Stimulated activated naive B cell treated with anti-CD40 and anti-IgM and Interleukin-4, amounts not matched to agents 10 μg/mL and 1 μg/mL and 100 μg/mL, for 72 hours (primary cell): ENCODE results near the gene MRC1.
A peak's percentile ranks its signal among the peaks of the same experiment; 100 is the strongest.

Experiments used
- ATAC-seq, 2 donors: fragments of 150-1000 bp; cut with Tn5 transposase; replicated peaks; 2 replicates each; pipeline ENCODE4 v1.10.0; 2021; ENCODE audit warnings: moderate library complexity in 1 of 2
- DNase-seq: peaks from one replicate; pipeline ENCODE4 v3.0.0; 2021
- H3K27ac Mint-ChIP-seq: one replicate; pipeline ENCODE4 v1.8.0; 2022; ENCODE audit warnings: mild to moderate bottlenecking, mixed read lengths
- H3K27me3 Mint-ChIP-seq, 2 donors: one replicate each; pipeline ENCODE4 v1.8.0; 2022; ENCODE audit warnings: mixed read lengths in 2 of 2
- H3K36me3 Mint-ChIP-seq, 2 donors: one replicate each; pipeline ENCODE4 v1.8.0; 2022; ENCODE audit warnings: mixed read lengths in 2 of 2, mild to moderate bottlenecking in 1 of 2
- H3K4me1 Mint-ChIP-seq, 2 donors: one replicate each; pipeline ENCODE4 v1.8.0; 2022; ENCODE audit warnings: mixed read lengths in 2 of 2, mild to moderate bottlenecking in 1 of 2
- H3K4me3 Mint-ChIP-seq, 2 donors: one replicate each; pipeline ENCODE4 v1.8.0; 2022; ENCODE audit warnings: mild to moderate bottlenecking in 2 of 2, mixed read lengths in 2 of 2, moderate library complexity in 1 of 2
- H3K9me3 Mint-ChIP-seq, 2 donors: one replicate each; pipeline ENCODE4 v1.8.0; 2022; ENCODE audit warnings: mixed read lengths in 2 of 2, mild to moderate bottlenecking in 1 of 2

The MRC1 gene

GRCh38 chr10:17808971-17809841 lies at the start of gene MRC1:
Gene MRC1 (plus strand): TSS chr10:17809348. CDS start chr10:17809466, 118 bp downstream.
- H3K27ac Mint-ChIP-seq = no peak within 1 kb of the TSS
- peak; percentile 43 to 45 for ATAC-seq

DNA sequence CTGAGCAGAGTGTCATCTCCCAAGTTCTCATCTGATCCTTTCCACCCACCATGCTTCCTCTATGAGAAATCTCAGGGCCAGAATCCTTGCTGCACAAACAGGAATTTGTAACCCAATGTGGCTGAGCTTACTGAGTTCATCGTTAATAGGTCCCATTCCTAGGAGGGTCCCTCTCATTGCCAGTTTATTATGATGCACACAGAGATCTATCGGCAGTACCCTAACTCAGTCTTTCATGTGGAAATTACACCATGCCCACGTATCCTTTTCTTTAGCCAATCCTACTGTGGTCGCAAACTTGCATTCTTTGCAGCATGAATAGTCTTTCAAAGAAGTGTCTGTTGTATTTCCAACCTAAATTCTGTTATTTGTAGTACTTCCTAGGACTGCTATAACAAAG lies 45.0 kb upstream of the MRC1 start:
- no peak overlapping the region for H3K4me3 Mint-ChIP-seq
- no peaks in the 10 kb centered on the region for H3K4me1 Mint-ChIP-seq
- no peaks in the 10 kb centered on the region for H3K27me3 Mint-ChIP-seq
- no peak overlapping the region for H3K27ac Mint-ChIP-seq
- H3K9me3 Mint-ChIP-seq = peaks cover 11 to 12% of the 10 kb centered on the region in 2 donors
- ATAC-seq (no peak), DNase-seq (no peak)
- H3K36me3 Mint-ChIP-seq = peaks cover 3 to 8% of the 10 kb centered on the region in 2 donors

More at GRCh38 chr10:17808971-17809841, at the start of gene MRC1:
- H3K36me3 Mint-ChIP-seq = no peaks in the 10 kb centered on the region
- no peak for DNase-seq
- H3K4me3 Mint-ChIP-seq = no peak within 1 kb of the TSS
- H3K9me3 Mint-ChIP-seq = no peaks in the 10 kb centered on the region
- peaks cover 14 to 23% of the 10 kb centered on the region in 2 donors for H3K27me3 Mint-ChIP-seq
- H3K4me1 Mint-ChIP-seq = peaks cover 16 to 37% of the 10 kb centered on the region in 2 donors

DNA sequence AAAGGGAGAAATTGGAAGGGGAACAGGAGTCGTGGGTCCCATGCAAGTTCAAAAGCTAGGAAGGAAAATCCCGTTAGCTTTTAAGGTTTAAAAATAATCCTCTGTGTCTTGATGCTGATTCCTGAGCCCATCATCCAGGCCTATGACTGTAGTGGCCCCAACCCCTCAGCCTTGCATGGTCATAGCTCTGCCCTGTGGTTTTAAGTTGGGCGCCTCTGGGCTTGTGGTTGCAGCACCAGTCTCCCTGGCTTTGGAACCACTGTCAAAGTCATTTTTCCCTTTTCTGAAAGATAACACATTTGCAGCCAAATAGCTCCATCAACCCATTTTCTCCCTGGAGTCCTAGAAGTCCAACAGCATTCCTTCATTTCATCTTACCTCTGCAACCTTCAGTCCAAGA lies 43.5 kb upstream of the MRC1 start:
- no peak for ATAC-seq
- Mint-ChIP-seq H3K4me3 (no peak overlapping the region), H3K27me3 (no peaks in the 10 kb centered on the region), H3K9me3 (peaks cover 11 to 12% of the 10 kb centered on the region in 2 donors), H3K4me1 (no peaks in the 10 kb centered on the region), H3K27ac (no peak overlapping the region), H3K36me3 (peaks cover 3 to 8% of the 10 kb centered on the region in 2 donors)
- DNase-seq = no peak

DNA sequence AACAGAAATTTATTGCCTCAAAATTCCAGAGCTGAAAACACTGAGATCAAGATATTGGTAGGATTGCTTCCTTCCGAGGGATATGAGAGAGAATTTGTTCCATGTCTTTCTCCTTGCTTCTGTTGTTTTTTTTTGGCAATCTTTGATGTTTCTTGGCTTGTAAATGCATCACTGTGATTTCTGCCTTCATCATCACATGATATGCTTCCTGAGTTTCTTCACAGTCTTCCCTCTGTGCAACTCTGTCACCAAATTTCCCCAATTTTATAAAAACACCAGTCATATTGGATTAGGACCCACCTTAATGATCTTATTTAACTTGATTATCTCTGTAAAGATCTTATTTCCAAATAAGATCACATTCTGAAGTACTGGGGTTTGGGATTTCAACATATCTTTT lies 42.4 kb upstream of the MRC1 start:
- DNase-seq (no peak), ATAC-seq (no peak)
- H3K27me3 Mint-ChIP-seq = no peaks in the 10 kb centered on the region
- peaks cover 0 to 7% of the 10 kb centered on the region in 2 donors for H3K4me1 Mint-ChIP-seq
- H3K36me3 Mint-ChIP-seq = peaks cover 3 to 5% of the 10 kb centered on the region in 2 donors
- peaks cover 10 to 12% of the 10 kb centered on the region in 2 donors for H3K9me3 Mint-ChIP-seq
- H3K27ac Mint-ChIP-seq = no peak overlapping the region
- H3K4me3 Mint-ChIP-seq = no peak overlapping the region

DNA sequence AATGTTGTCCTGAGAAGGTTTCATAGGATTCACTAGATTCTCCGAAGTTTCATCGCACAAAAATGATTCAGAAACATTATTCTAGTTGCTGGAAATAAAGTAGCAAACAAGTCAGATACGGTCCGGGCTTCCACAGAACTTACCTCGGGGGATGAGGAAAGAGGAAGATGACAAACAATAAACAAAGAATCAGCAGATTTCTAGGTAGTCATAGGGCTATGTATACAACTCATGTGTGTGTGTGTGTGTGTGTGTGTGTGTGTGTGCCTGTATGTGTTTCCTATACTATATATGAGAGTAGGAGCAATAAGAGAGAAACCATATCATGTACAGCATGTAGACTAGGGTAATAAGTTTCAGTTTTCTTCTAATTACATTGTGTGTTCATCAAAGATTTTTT lies 40.7 kb upstream of the MRC1 start:
- peaks cover 10 to 12% of the 10 kb centered on the region in 2 donors for H3K9me3 Mint-ChIP-seq
- ATAC-seq = no peak
- H3K4me3 Mint-ChIP-seq = no peak overlapping the region
- no peaks in the 10 kb centered on the region for H3K27me3 Mint-ChIP-seq
- peaks cover 0 to 7% of the 10 kb centered on the region in 2 donors for H3K4me1 Mint-ChIP-seq
- H3K27ac Mint-ChIP-seq = no peak overlapping the region
- DNase-seq = no peak
- H3K36me3 Mint-ChIP-seq = peaks cover 3 to 5% of the 10 kb centered on the region in 2 donors

DNA sequence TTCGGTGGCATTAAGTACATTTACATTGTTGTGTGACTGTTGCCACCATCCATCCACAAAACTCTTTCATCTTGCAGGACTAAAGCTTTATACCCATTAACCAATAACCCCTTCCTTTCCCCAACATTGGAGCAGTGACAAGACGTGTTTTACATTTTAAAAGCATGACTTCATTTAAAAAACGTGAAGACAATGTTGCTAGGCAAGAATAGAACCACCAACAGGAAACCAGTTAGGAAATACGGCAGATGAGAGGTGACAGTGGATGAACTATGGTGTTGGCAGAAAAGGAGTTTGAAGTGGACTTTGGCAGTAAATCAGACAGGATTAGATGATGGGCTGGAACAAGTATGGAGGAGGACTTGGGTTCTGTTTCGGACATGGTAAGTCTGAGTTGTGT lies 40.2 kb upstream of the MRC1 start:
- no peak for ATAC-seq
- Mint-ChIP-seq H3K9me3 (peaks cover 10 to 12% of the 10 kb centered on the region in 2 donors), H3K27me3 (no peaks in the 10 kb centered on the region), H3K36me3 (peaks cover 3 to 5% of the 10 kb centered on the region in 2 donors), H3K27ac (no peak overlapping the region), H3K4me3 (no peak overlapping the region), H3K4me1 (peaks cover 0 to 7% of the 10 kb centered on the region in 2 donors)
- no peak for DNase-seq

DNA sequence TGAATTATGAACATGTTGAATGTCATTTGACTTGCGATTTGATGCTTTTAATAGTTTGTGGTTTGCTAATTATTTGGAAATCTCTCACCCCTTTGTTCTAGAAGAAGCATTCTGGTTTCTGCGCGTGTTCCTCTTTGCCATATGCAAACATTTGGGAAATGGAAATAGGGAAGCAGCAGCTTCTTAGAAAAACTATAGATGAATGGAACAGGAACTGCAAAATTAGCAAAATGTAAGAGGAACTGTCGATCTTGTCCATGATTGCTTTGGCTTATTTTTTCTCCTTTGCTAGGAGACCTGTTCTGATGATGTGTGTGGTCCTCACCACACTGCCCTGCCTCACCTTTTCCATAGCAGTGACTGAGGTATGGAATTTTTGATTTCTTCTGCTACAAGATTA lies 38.1 kb upstream of the MRC1 start:
- DNase-seq = no peak
- H3K9me3 Mint-ChIP-seq = peaks cover 5 to 9% of the 10 kb centered on the region in 2 donors

DNA sequence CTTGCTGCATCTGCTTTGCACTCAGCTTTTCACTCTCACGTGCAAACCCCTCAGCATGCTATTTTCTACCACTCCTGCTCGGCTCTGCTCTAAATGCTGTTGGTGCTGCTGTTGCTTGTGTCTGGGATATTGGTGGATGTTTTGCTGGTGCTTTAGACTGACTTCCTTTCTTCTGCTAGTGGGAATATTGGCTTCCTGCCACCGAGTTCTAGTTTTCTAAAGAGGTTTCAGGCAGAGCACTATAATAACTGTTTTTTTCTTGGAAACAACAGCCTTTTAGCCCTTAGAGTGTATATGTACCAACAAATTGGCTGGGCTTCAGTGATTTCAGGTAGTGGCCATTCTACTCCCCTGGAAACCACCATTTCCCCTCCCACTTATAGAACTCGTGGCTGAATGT lies 29.4 kb upstream of the MRC1 start:
- Mint-ChIP-seq H3K27ac (no peak overlapping the region), H3K36me3 (no peaks in the 10 kb centered on the region), H3K27me3 (peaks cover 0 to 4% of the 10 kb centered on the region in 2 donors), H3K9me3 (peaks cover 0 to 3% of the 10 kb centered on the region in 2 donors), H3K4me3 (no peak overlapping the region), H3K4me1 (peaks cover 5 to 6% of the 10 kb centered on the region in 2 donors)
- ATAC-seq = no peak
- no peak for DNase-seq

More for the DNA sequence above, 38.1 kb upstream of the MRC1 start:
- no peaks in the 10 kb centered on the region for H3K27me3 Mint-ChIP-seq
- H3K36me3 Mint-ChIP-seq = peaks cover 0 to 5% of the 10 kb centered on the region in 2 donors
- no peak overlapping the region for H3K27ac Mint-ChIP-seq
- H3K4me1 Mint-ChIP-seq = peaks cover 0 to 7% of the 10 kb centered on the region in 2 donors
- H3K4me3 Mint-ChIP-seq = no peak overlapping the region
- ATAC-seq = peak in 1 of 2 donors; percentile 10

- ATAC-seq = no peak
- DNase-seq = no peak
- peaks cover 0 to 3% of the 10 kb centered on the region in 2 donors for H3K9me3 Mint-ChIP-seq
- peaks cover 0 to 4% of the 10 kb centered on the region in 2 donors for H3K27me3 Mint-ChIP-seq
- H3K36me3 Mint-ChIP-seq = no peaks in the 10 kb centered on the region
- no peak overlapping the region for H3K4me3 Mint-ChIP-seq
- no peak overlapping the region for H3K27ac Mint-ChIP-seq
- peaks cover 5 to 6% of the 10 kb centered on the region in 2 donors for H3K4me1 Mint-ChIP-seq
These were observed 28.4 kb upstream of the MRC1 start for GRCh38 chr10:17780727-17781126.

- Mint-ChIP-seq H3K36me3 (no peaks in the 10 kb centered on the region), H3K27ac (no peak overlapping the region)
These were observed 27.3 kb upstream of the MRC1 start for GRCh38 chr10:17781856-17782255.

DNA sequence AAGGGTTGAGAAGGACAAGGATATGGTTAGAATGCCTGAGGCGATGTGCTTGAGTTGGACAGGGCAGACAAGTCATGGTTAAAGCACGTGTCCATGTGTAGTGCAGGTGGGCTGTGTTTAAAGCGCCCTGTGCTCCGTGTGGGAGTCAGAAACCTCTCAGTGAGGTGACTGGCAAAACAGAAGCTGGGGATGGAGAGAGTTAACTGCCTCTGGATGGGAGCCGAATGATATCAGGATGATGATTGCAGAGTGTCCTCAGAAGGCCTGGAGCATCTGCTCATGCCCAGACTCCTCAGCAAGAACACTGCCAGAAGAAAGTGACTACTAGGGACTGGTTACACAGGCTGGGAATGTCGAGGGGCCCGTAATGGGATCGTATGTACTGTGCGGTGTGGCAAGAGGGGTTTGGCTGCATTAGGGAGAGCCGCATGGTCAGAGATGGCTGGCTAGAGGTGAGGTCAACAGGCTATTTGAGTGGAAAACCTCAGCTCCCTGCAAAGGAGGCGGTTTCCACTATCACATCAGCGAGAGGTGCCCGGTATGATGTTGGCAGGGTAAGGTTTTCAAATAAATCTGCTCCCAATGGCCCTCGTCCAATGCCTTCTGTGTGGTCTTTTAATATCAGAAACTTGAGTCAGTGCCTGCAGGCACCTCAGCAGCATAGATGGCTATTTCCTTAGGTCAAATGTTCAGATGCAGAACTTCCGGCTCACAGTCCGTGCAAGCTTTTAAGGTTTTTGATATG lies 26.1 kb upstream of the MRC1 start:
- H3K36me3 Mint-ChIP-seq = no peaks in the 10 kb centered on the region
- H3K27ac Mint-ChIP-seq = no peak overlapping the region
- peaks cover 0 to 4% of the 10 kb centered on the region in 2 donors for H3K27me3 Mint-ChIP-seq
- H3K4me3 Mint-ChIP-seq = no peak overlapping the region
- DNase-seq (no peak), ATAC-seq (no peak)
- H3K9me3 Mint-ChIP-seq = peaks cover 0 to 3% of the 10 kb centered on the region in 2 donors
- H3K4me1 Mint-ChIP-seq = peaks cover 5 to 6% of the 10 kb centered on the region in 2 donors

More at GRCh38 chr10:17781856-17782255, 27.3 kb upstream of the MRC1 start:
- ATAC-seq (no peak), DNase-seq (no peak)
- Mint-ChIP-seq H3K4me1 (peaks cover 5 to 6% of the 10 kb centered on the region in 2 donors), H3K9me3 (peaks cover 0 to 3% of the 10 kb centered on the region in 2 donors), H3K4me3 (no peak overlapping the region), H3K27me3 (peaks cover 0 to 4% of the 10 kb centered on the region in 2 donors)

- Mint-ChIP-seq H3K36me3 (no peaks in the 10 kb centered on the region), H3K4me3 (no peak overlapping the region), H3K27ac (no peak overlapping the region), H3K9me3 (peaks cover 0 to 3% of the 10 kb centered on the region in 2 donors), H3K27me3 (peaks cover 0 to 4% of the 10 kb centered on the region in 2 donors), H3K4me1 (peaks cover 5 to 6% of the 10 kb centered on the region in 2 donors)
- ATAC-seq = no peak
- DNase-seq = no peak
These were observed 25.4 kb upstream of the MRC1 start for GRCh38 chr10:17783751-17784150.

DNA sequence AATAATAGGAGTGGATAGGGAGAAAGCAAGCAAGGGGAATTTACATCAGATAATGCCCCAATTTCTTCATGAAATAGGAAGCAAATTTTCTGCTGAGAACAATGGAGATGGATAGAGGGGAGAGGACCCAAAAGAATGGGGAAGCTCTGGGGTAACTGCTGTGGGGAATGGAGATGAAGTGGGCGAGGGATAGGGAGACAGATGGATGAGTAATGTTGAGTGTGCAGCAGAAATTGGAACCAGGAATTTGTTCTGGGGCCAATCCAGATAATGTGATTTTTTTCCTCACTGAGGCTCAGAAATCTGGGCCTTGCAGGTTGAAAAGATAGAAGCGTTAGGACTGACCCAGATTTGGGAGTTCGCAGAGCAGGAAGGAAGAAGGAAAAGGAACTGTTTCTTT lies 24.5 kb upstream of the MRC1 start:
- H3K4me3 Mint-ChIP-seq = no peak overlapping the region

GRCh38 chr10:17785276-17785930 lies 23.7 kb upstream of the MRC1 start:
- DNase-seq (no peak), ATAC-seq (no peak)
- no peak overlapping the region for H3K4me3 Mint-ChIP-seq

More for the DNA sequence above, 24.5 kb upstream of the MRC1 start:
- ATAC-seq (no peak), DNase-seq (no peak)
- peaks cover 0 to 3% of the 10 kb centered on the region in 2 donors for H3K9me3 Mint-ChIP-seq
- H3K27me3 Mint-ChIP-seq = peaks cover 0 to 2% of the 10 kb centered on the region in 2 donors
- peaks cover 5 to 6% of the 10 kb centered on the region in 2 donors for H3K4me1 Mint-ChIP-seq
- no peak overlapping the region for H3K27ac Mint-ChIP-seq
- H3K36me3 Mint-ChIP-seq = no peaks in the 10 kb centered on the region

More at GRCh38 chr10:17785276-17785930, 23.7 kb upstream of the MRC1 start:
- no peaks in the 10 kb centered on the region for H3K36me3 Mint-ChIP-seq
- H3K4me1 Mint-ChIP-seq = peaks cover 5 to 6% of the 10 kb centered on the region in 2 donors
- H3K9me3 Mint-ChIP-seq = peaks cover 0 to 2% of the 10 kb centered on the region in 2 donors
- H3K27ac Mint-ChIP-seq = no peak overlapping the region
- no peaks in the 10 kb centered on the region for H3K27me3 Mint-ChIP-seq
